Activated CD8-positive, alpha-beta T cell treated with anti-CD3 and anti-CD28 coated beads for 36 hours (primary cell): ENCODE results near the gene RAPGEF1. TPM values are rescaled to one million over a fixed set of nuclear protein-coding genes. Genes with fewer than 3 reads are reported as not detected.
"Not testable (repeated sequence)": the region's sequence is repeated elsewhere in the genome, so short reads cannot be mapped to it uniquely, and the experiment has no call there.

Source experiments
- ATAC-seq: fragments of 200-7000 bp; cut with Tn5 transposase; one replicate; pipeline ENCODE4 v1.10.0; 2021; ENCODE audit warnings: mild to moderate bottlenecking, moderate library complexity
- CTCF ChIA-PET: fragments of 350-600 bp; sonication (Branson Sonifier 250); formaldehyde crosslinking; loops from one replicate; lab custom pipeline; 2021; ENCODE audit warnings: antibody characterized with exemption; lab: Charles Lee
- POLR2A ChIA-PET: fragments of 350-600 bp; sonication (Branson Sonifier 250); formaldehyde crosslinking; loops from one replicate; lab custom pipeline; 2021; ENCODE audit warnings: antibody characterized with exemption; lab: Charles Lee
- DNase-seq: peaks from one replicate; pipeline ENCODE4 v3.0.0-alpha.2; 2020
- H3K27ac Mint-ChIP-seq: one replicate; pipeline ENCODE4 v1.8.0; 2021; ENCODE audit warnings: mild to moderate bottlenecking, mixed read lengths
- H3K27me3 Mint-ChIP-seq: one replicate; pipeline ENCODE4 v1.8.0; 2021; ENCODE audit warnings: mixed read lengths
- H3K36me3 Mint-ChIP-seq: one replicate; pipeline ENCODE4 v1.8.0; 2021; ENCODE audit warnings: low read depth, mixed read lengths
- H3K4me1 Mint-ChIP-seq: one replicate; pipeline ENCODE4 v1.8.0; 2021; ENCODE audit warnings: low read depth, mixed read lengths
- H3K4me3 Mint-ChIP-seq: one replicate; pipeline ENCODE4 v1.8.0; 2021; ENCODE audit warnings: mild to moderate bottlenecking, moderate library complexity, mixed read lengths
- H3K9me3 Mint-ChIP-seq: one replicate; pipeline ENCODE4 v1.8.0; 2021; ENCODE audit warnings: mixed read lengths
- CTCF ChIP-seq: fragments of 200-600 bp; IDR thresholded peaks from one replicate; pipeline ENCODE4 v1.8.0; 2022; ENCODE audit warnings: antibody characterized with exemption, mild to moderate bottlenecking
- intact Hi-C: fragments of 100-400 bp; cut with micrococcal nuclease; formaldehyde crosslinking; loops from one replicate; pipeline ENCODE4 v1.10.0; 2022
- total RNA-seq, 2 experiments: library from RNA; stranded (reverse); gene quantifications; one replicate each; pipeline ENCODE4 v1.2.3, GENCODE V29; 2021

Gene RAPGEF1
- total RNA-seq, 2 experiments from 2014 or later = 84.5 to 85.2 TPM

- peak overlapping the region; percentile 40 for H3K27ac Mint-ChIP-seq
- POLR2A ChIA-PET = interaction anchor here (1.6 to 6.9 kb wide), 2 partner anchors 46 to 51 kb away, joined by 4 to 38 read pairs; no protein-coding TSS in a partner anchor
- H3K4me3 Mint-ChIP-seq = no peak overlapping the region
- H3K9me3 Mint-ChIP-seq = no peaks in the 10 kb centered on the region
- CTCF ChIA-PET = interaction anchor here (2.1 kb wide), 1 partner anchor 10 kb away, joined by 7 read pairs; no protein-coding TSS in a partner anchor
- H3K27me3 Mint-ChIP-seq = no peaks in the 10 kb centered on the region
- H3K4me1 Mint-ChIP-seq = peaks cover 75% of the 10 kb centered on the region
- ATAC-seq (no peak), DNase-seq (no peak)
- no peak for TF ChIP-seq CTCF
- peaks cover 14% of the 10 kb centered on the region for H3K36me3 Mint-ChIP-seq
- intact Hi-C loops = no loop called here
Measured at GRCh38 chr9:131682261-131682660, 57.6 kb downstream of the RAPGEF1 start.

GRCh38 chr9:131681826-131682225 lies 58.0 kb downstream of the RAPGEF1 start:
- CTCF ChIA-PET = interaction anchor here (2.1 kb wide), 1 partner anchor 10 kb away, joined by 7 read pairs; no protein-coding TSS in a partner anchor
- intact Hi-C loops, H3K27me3 Mint-ChIP-seq, H3K9me3 Mint-ChIP-seq, H3K27ac Mint-ChIP-seq, DNase-seq, H3K4me3 Mint-ChIP-seq, ATAC-seq: not testable (repeated sequence)
- Mint-ChIP-seq H3K36me3 (peaks cover 14% of the 10 kb centered on the region), H3K4me1 (peaks cover 78% of the 10 kb centered on the region)
- POLR2A ChIA-PET = interaction anchor here (1.4 to 6.9 kb wide), 3 partner anchors 9 to 52 kb away, joined by 4 to 38 read pairs (median 4); no protein-coding TSS in a partner anchor

- ChIA-PET POLR2A (interaction anchor here (1.4 to 6.9 kb wide), 4 partner anchors 10 to 52 kb away, joined by 4 to 47 read pairs (median 21); no protein-coding TSS in a partner anchor), CTCF (interaction anchor here (0.7 to 2.1 kb wide), 3 partner anchors 11 to 59 kb away, joined by 3 to 7 read pairs (median 4); no protein-coding TSS in a partner anchor)
- H3K4me3 Mint-ChIP-seq, DNase-seq, H3K9me3 Mint-ChIP-seq, H3K27ac Mint-ChIP-seq, intact Hi-C loops, ATAC-seq, H3K27me3 Mint-ChIP-seq: not testable (repeated sequence)
- H3K4me1 Mint-ChIP-seq = peaks cover 79% of the 10 kb centered on the region
- H3K36me3 Mint-ChIP-seq = peaks cover 14% of the 10 kb centered on the region
Measured at GRCh38 chr9:131681108-131681507, 58.8 kb downstream of the RAPGEF1 start.

GRCh38 chr9:131679261-131680020 lies 60.4 kb downstream of the RAPGEF1 start:
- POLR2A ChIA-PET = interaction anchor here (0.9 to 6.9 kb wide), 7 partner anchors 12 to 60 kb away, joined by 3 to 47 read pairs (median 18); partner anchors contain the start of gene RAPGEF1
- DNase-seq = no peak
- Mint-ChIP-seq H3K4me1 (peaks cover 87% of the 10 kb centered on the region), H3K27ac (peak overlapping the region; percentile 94), H3K9me3 (no peaks in the 10 kb centered on the region), H3K27me3 (no peaks in the 10 kb centered on the region), H3K4me3 (no peak overlapping the region), H3K36me3 (peaks cover 10% of the 10 kb centered on the region)
- ATAC-seq = no peak
- CTCF ChIA-PET = interaction anchor here (0.9 to 4.7 kb wide), 6 partner anchors 13 to 60 kb away, joined by 3 to 35 read pairs (median 6); partner anchors contain the start of gene RAPGEF1
- intact Hi-C loops = no loop called here
- no peak for TF ChIP-seq CTCF

- peak; percentile 94 for DNase-seq
- ChIA-PET POLR2A (interaction anchor here (0.9 to 6.9 kb wide), 12 partner anchors 11 to 61 kb away, joined by 3 to 47 read pairs (median 4); partner anchors contain the start of gene RAPGEF1), CTCF (interaction anchor here (0.9 to 4.7 kb wide), 15 partner anchors 12 to 87 kb away, joined by 3 to 35 read pairs (median 6); partner anchors contain the start of gene RAPGEF1)
- peak overlapping the region; percentile 64 for H3K4me3 Mint-ChIP-seq
- intact Hi-C loops = no loop called here
- peaks cover 82% of the 10 kb centered on the region for H3K4me1 Mint-ChIP-seq
- peaks cover 11% of the 10 kb centered on the region for H3K36me3 Mint-ChIP-seq
- peak; percentile 99 for ATAC-seq
- no peaks in the 10 kb centered on the region for H3K9me3 Mint-ChIP-seq
- no peaks in the 10 kb centered on the region for H3K27me3 Mint-ChIP-seq
- no peak for TF ChIP-seq CTCF
- H3K27ac Mint-ChIP-seq = peak overlapping the region; percentile 94
Measured at GRCh38 chr9:131678499-131679111, 61.3 kb downstream of the RAPGEF1 start.
